Measurements from ENCODE around the gene PTGES. TPM values are rescaled to one million over a fixed set of nuclear protein-coding genes. Genes with fewer than 3 reads are reported as not detected.

Gene PTGES
- total and polyA plus RNA-seq, 7 donors, result 0.32 to 0.68 (median 0.40) TPM

GRCh38 chr9:129740666-129741464 is 12.0 kb downstream of the PTGES start:
- no peaks in the 10 kb centered on the region for H3K36me3 ChIP-seq (ENCODE audit: insufficient read depth in 1 of 2, low read depth in 1 of 2)
- H3K4me1 ChIP-seq, result no peaks in the 10 kb centered on the region
- H3K27me3 ChIP-seq (ENCODE audit: insufficient read depth in 3 of 3, low read length in 2 of 3), result peaks cover 0 to 9% (median 0%) of the 10 kb centered on the region in 3 donors
- no peaks in the 10 kb centered on the region for H3K9me3 ChIP-seq
- intact Hi-C loops (cut with DNase I), result no loop called here
- H3K27ac ChIP-seq, result no peak overlapping the region
- TF ChIP-seq CTCF (IDR thresholded peaks at IDR 0.05), result no peak
- no peak overlapping the region for H3K4me3 ChIP-seq
- 91 to 95% (median 91%) methylated on average over 12 to 13 of the region's 13 CpGs for WGBS, 3 donors
- DNase-seq (no peak), ATAC-seq (no peak)

- H3K27ac ChIP-seq, result no peak overlapping the region
- H3K9me3 ChIP-seq, result no peaks in the 10 kb centered on the region
- H3K27me3 ChIP-seq (ENCODE audit: insufficient read depth in 3 of 3, low read length in 2 of 3), result peaks cover 0 to 11% (median 0%) of the 10 kb centered on the region in 3 donors
- no peaks in the 10 kb centered on the region for H3K4me1 ChIP-seq
- H3K4me3 ChIP-seq, result no peak overlapping the region
- no peaks in the 10 kb centered on the region for H3K36me3 ChIP-seq (ENCODE audit: insufficient read depth in 1 of 2, low read depth in 1 of 2)
- 65 to 73% (median 71%) methylated on average over 7 of the region's 7 CpGs for WGBS, 3 donors
- DNase-seq (no peak), ATAC-seq (no peak)
- intact Hi-C loops (cut with DNase I), result no loop called here
- no peak for TF ChIP-seq CTCF (IDR thresholded peaks at IDR 0.05)
Observed at GRCh38 chr9:129740174-129740573, 12.7 kb downstream of the PTGES start.

- ATAC-seq (no peak), DNase-seq (no peak)
- Histone ChIP-seq H3K9me3 (no peaks in the 10 kb centered on the region), H3K4me3 (no peak overlapping the region), H3K27ac (no peak overlapping the region), H3K36me3 (ENCODE audit: insufficient read depth in 1 of 2, low read depth in 1 of 2) (no peaks in the 10 kb centered on the region), H3K27me3 (ENCODE audit: insufficient read depth in 3 of 3, low read length in 2 of 3) (peaks cover 0 to 13% (median 0%) of the 10 kb centered on the region in 3 donors), H3K4me1 (no peaks in the 10 kb centered on the region)
- WGBS, 3 donors, result 91 to 93% (median 92%) methylated on average over 16 of the region's 16 CpGs
- intact Hi-C loops (cut with DNase I), result loop anchor here (2.0 to 5.0 kb wide), 2 partner anchors 43 to 97 kb away; partner anchors contain the start of gene ASB6 (in 1 of the 2)
- no peak for TF ChIP-seq CTCF (IDR thresholded peaks at IDR 0.05)
Observed at GRCh38 chr9:129739432-129739831, 13.4 kb downstream of the PTGES start.

GRCh38 chr9:129737479-129738274 is 15.2 kb downstream of the PTGES start:
- H3K4me1 ChIP-seq, result no peaks in the 10 kb centered on the region
- H3K27ac ChIP-seq, result peak overlapping the region; percentile 46
- peaks cover 0 to 14% (median 0%) of the 10 kb centered on the region in 3 donors for H3K27me3 ChIP-seq (ENCODE audit: insufficient read depth in 3 of 3, low read length in 2 of 3)
- peak; percentile 85 to 90 for DNase-seq
- WGBS, 3 donors, result 3 to 5% (median 3%) methylated on average over 48 of the region's 48 CpGs
- ATAC-seq, result peak; percentile 88 to 98 (median 95)
- peak overlapping the region; percentile 79 for H3K4me3 ChIP-seq
- TF ChIP-seq CTCF (IDR thresholded peaks at IDR 0.05), result peak; percentile 95
- no peaks in the 10 kb centered on the region for H3K9me3 ChIP-seq
- no peaks in the 10 kb centered on the region for H3K36me3 ChIP-seq (ENCODE audit: insufficient read depth in 1 of 2, low read depth in 1 of 2)
- intact Hi-C loops (cut with DNase I), result loop anchor here (2.0 to 5.0 kb wide), 2 partner anchors 45 to 95 kb away; partner anchors contain the start of gene ASB6 (in 1 of the 2)

Data from psoas muscle (tissue), 8 donors.